Suprapubic skin (tissue), 4 donors: Measurements from ENCODE around the gene GPSM1.

Source experiments
- CTCF ChIP-seq, 2 donors: fragments of 200-600 bp in 1 of 2; fragments of 450-650 bp in 1 of 2; sonication (generic) in 1 of 2; IDR thresholded peaks; one replicate each; pipeline ENCODE4 v1.5.1; 2016 to 2019; ENCODE audit warnings: antibody characterized with exemption in 2 of 2, mild to moderate bottlenecking in 1 of 2, moderate library complexity in 1 of 2
- EP300 ChIP-seq: sonication (generic); formaldehyde crosslinking; IDR thresholded peaks from one replicate; pipeline ENCODE4 v1.6.1; 2017; ENCODE audit warnings: antibody characterized with exemption
- POLR2A ChIP-seq, 2 donors: fragments of 450-650 bp; IDR thresholded peaks; one replicate each; pipeline ENCODE4 v1.6.1; 2017; ENCODE audit warnings: antibody characterized with exemption in 2 of 2, mild to moderate bottlenecking in 2 of 2, moderate library complexity in 2 of 2
- POLR2AphosphoS5 ChIP-seq, 3 donors: sonication (generic); formaldehyde crosslinking; IDR thresholded peaks; one replicate each; pipeline ENCODE4 v1.6.1; 2017; ENCODE audit warnings: antibody characterized with exemption in 3 of 3

DNA sequence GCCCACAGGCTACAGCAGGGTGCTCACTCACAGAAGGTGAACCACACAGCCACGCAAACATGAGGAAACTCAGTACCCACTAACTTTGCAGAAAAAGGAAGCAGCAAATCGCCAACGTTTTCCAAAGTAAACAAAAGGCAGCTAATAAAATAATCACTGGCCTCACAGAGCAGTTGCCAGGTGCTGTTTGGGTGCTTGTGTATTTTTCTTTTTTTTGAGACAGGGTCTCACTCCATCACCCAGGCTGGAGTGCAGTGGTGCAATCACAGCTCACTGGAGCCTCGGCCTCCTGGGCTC lies 68.8 kb downstream of the GPSM1 start:
- TF ChIP-seq EP300, result no peak
- TF ChIP-seq POLR2A (IDR thresholded peaks at IDR 0.05), result no peak
- no peak for TF ChIP-seq CTCF (IDR thresholded peaks at IDR 0.05)
- TF ChIP-seq POLR2AphosphoS5 (IDR thresholded peaks at IDR 0.05), result no peak
